Omental fat pad (tissue), 4 donors: Measurements from ENCODE around the gene IL13RA2. TPM values are rescaled to one million over a fixed set of nuclear protein-coding genes. Genes with fewer than 3 reads are reported as not detected.
A peak's percentile ranks its signal among the peaks of the same experiment; 100 is the strongest.

Experiments used
- ATAC-seq: fragments of 150-250 bp; one replicate; pipeline ENCODE4 v1.9.1; 2016; ENCODE audit warnings: mild to moderate bottlenecking, moderate library complexity; ENCODE audit not compliant: low FRiP score
- DNase-seq: peaks from one replicate; pipeline ENCODE4 v3.0.0-alpha.2; 2019; ENCODE audit warnings: low spot score
- total RNA-seq, 4 donors: library from RNA; depleted of rRNA; stranded (reverse); fragments of >200 nt; gene quantifications; one replicate each; pipeline ENCODE4 v1.1.0, GENCODE V29; 2016
- TF ChIP-seq, protein P1 (sequence below), 3 donors: fragments of 450-650 bp; IDR thresholded peaks; one replicate each; pipeline ENCODE4 v1.5.1; 2016 to 2017; ENCODE audit warnings: antibody characterized with exemption in 3 of 3, mild to moderate bottlenecking in 3 of 3, moderate library complexity in 2 of 3

The IL13RA2 gene
- total RNA-seq, 4 donors from 2014 or later = 0.28 to 2.9 (median 0.56) TPM; not detected in 1

DNA sequence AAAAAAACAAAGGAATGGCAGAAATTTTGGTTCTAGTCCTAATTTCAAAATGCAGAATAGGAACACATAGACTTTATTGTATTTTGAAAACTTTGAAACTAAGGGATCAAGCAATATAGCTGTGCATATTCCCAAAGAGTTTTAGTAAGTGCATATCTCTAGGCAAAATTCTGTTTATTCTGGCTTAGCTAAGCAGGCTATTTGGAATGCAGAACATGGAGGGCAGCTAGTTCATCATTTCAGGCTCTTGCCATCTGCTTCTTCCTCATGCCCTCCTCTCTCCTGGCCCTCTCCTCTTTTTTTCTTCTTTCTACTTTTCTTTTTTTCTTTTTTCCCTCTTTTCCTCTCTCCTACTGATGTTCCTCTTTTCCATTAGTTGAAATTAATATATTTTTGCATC lies 12.0 kb upstream of the IL13RA2 start:
- DNase-seq = no peak
- TF ChIP-seq, protein P1, sequence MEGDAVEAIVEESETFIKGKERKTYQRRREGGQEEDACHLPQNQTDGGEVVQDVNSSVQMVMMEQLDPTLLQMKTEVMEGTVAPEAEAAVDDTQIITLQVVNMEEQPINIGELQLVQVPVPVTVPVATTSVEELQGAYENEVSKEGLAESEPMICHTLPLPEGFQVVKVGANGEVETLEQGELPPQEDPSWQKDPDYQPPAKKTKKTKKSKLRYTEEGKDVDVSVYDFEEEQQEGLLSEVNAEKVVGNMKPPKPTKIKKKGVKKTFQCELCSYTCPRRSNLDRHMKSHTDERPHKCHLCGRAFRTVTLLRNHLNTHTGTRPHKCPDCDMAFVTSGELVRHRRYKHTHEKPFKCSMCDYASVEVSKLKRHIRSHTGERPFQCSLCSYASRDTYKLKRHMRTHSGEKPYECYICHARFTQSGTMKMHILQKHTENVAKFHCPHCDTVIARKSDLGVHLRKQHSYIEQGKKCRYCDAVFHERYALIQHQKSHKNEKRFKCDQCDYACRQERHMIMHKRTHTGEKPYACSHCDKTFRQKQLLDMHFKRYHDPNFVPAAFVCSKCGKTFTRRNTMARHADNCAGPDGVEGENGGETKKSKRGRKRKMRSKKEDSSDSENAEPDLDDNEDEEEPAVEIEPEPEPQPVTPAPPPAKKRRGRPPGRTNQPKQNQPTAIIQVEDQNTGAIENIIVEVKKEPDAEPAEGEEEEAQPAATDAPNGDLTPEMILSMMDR (IDR thresholded peaks at IDR 0.05) = no peak
- no peak for ATAC-seq

DNA sequence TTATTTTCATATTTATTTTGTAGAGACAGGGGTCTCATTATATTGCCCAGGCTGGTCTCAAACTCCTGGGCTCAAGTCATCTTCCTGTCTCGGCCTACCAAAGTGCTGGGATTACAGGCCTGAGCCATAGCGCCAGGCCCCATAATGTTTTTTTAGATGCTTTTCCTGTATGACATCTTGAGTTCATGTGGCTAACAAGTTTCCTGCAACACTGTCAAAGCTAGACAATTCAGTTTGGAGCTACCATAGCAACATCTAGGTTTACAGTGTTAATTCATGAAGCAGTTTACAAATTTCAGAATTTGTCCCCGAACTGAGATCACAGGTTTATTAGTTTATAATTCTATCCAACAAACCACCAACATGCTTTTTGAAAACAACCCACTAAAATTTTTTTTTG lies 6.4 kb upstream of the IL13RA2 start:
- TF ChIP-seq, protein P1 (IDR thresholded peaks at IDR 0.05) = no peak
- ATAC-seq (no peak), DNase-seq (no peak)

DNA sequence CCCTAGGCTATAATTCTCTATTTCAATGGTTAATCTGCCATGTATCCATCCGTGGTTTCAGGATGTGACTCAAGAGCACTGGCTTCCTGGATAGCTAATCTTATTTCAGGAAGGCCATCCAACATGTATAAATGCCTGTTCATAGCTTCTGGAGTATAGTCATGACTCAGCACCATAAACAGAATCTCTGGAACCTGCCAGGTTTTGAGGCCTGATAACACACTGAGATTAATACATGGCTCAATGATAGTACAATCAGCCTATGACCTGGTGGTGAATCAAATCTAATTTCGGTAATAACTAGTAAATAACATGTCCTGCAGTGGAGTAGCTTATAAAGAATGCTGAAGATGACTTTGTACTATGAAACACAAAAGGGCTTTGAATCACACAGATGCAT lies 5.7 kb upstream of the IL13RA2 start:
- no peak for DNase-seq
- ATAC-seq = peak; percentile 91
- TF ChIP-seq, protein P1 (IDR thresholded peaks at IDR 0.05) = no peak

DNA sequence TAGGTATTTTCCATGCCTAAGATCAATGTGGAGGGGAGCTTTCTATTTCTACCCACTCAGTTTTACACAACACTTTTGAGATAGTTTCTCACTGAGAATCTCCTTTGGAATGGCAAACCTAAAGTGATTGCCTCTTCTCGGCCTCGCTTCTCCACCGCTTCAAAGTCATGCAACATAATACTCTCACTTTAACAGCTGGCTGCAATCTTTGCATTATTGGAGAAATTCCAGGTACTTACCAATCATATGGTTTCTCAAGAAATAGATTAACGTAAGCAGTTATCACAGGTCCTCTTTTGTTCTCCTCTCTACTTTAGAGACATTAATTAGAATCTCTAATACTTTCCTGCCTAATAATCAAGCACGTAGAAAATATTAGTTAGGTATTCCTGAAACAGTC lies 3.7 kb upstream of the IL13RA2 start:
- DNase-seq (no peak), ATAC-seq (no peak)
- TF ChIP-seq, protein P1 (IDR thresholded peaks at IDR 0.05) = no peak

DNA sequence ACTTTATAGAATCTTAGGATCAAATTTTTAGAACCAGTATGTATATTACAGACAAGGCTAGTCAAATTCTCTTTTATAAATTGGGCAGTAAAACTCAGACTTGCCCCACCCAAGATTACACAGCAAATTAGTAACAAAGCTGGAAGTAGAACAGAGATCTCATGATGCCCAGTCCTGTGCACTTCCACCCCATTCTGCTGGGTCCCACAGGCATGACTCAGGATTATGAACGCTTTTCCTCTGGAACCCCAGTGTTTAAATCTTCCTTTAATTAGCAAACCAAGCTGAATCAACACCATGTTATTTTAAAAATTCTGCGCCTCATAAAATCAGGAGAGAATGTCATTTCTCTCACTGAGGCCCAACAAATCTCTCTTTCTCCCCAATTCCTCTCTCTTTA lies 1.5 kb upstream of the IL13RA2 start:
- ATAC-seq (no peak), DNase-seq (no peak)
- TF ChIP-seq, protein P1 (IDR thresholded peaks at IDR 0.05) = no peak

DNA sequence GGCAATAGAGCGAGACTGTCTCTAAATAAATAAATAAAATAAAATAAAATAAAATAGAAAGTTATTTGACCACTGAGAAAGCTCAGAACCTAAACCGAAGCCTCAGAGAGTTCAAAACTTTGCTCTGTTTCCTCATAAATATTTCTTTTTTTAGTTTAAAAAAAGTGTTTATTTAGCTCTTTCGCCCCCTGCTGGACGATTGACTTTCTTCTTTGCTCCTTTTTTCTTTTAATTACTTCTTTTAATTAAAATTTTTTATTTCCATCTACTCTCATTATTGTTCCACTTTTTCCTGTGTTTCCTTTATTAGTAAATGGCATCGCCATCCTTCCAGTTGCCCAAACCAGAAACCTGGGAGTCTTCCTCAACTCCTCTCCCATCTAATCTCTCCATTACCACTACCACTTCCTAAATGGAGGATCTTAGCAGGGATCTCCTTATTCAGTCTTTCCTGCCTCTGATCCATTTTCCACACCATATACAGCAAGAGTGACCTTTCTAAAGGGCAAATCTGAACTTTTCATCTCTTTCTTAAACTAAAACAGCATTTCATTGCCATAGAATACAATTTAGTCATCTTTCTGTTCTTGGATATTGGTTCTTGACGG lies 728 bp upstream of the IL13RA2 start:
- TF ChIP-seq, protein P1 (IDR thresholded peaks at IDR 0.05) = no peak
- DNase-seq (no peak), ATAC-seq (no peak)

DNA sequence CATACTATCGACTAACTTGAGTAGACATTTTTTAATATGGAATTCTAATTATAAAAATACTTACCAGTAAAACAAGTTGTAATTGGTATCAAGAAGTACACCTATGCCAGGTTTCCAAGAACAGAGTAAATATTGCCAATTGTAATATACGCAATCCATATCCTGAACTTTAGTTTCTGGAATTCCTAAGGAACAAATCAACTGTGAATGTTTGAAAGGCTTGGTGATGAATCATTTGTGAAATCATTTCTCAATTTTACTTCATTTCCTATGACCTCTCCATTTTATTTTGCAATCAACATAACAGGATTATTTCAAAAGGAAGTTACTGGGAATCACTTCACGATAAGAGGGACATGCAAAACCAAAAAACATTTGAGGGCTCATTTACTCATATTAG lies 3.7 kb downstream of the IL13RA2 start:
- DNase-seq (no peak), ATAC-seq (no peak)
- TF ChIP-seq, protein P1 (IDR thresholded peaks at IDR 0.05) = no peak
